ENCODE data around the gene CCDC188. TPM values are rescaled to one million over a fixed set of nuclear protein-coding genes. Genes with fewer than 3 reads are reported as not detected.
A peak's percentile ranks its signal among the peaks of the same experiment; 100 is the strongest.

CCDC188 gene
- total and polyA plus RNA-seq, 2 of the 13 experiments (the other 11 are each of a cell fraction or from before 2014, with no cell fraction given), result not detected

DNA sequence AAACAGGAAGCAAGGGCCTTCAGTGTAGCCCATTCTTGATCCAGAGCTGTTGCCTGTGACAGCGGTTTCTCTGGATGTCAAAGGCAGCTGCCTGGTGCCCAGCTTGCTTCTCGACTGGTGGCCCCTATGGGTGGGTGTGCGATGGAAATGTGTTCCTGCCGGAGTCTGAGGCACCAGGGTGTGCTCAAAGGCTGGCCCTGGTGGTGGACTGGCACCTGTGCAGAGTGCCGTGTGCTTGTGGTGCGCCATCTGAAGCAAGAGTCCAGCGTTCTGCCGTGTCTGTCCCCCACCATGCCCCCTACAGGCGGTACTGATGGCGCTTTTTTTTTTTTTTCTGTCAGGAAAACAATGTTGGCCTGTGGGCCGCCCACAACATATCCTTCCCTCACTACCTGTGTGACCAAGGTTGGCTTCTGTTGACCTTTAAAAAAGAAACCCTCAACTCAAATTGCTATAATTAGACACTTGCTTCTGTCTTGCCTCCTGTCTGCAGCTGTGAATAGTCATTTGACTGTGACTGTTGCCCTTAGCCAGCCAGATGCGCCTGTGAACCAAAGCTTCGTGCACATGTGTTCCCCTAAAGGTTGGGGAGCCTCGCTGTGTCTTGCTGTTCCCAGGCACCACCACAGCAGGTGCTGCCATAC lies 39.7 kb downstream of the CCDC188 start (continued):
- TF ChIP-seq, protein P1, sequence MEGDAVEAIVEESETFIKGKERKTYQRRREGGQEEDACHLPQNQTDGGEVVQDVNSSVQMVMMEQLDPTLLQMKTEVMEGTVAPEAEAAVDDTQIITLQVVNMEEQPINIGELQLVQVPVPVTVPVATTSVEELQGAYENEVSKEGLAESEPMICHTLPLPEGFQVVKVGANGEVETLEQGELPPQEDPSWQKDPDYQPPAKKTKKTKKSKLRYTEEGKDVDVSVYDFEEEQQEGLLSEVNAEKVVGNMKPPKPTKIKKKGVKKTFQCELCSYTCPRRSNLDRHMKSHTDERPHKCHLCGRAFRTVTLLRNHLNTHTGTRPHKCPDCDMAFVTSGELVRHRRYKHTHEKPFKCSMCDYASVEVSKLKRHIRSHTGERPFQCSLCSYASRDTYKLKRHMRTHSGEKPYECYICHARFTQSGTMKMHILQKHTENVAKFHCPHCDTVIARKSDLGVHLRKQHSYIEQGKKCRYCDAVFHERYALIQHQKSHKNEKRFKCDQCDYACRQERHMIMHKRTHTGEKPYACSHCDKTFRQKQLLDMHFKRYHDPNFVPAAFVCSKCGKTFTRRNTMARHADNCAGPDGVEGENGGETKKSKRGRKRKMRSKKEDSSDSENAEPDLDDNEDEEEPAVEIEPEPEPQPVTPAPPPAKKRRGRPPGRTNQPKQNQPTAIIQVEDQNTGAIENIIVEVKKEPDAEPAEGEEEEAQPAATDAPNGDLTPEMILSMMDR (CRISPR knock-in tag; IDR thresholded peaks at IDR 0.05), result peak; percentile 48
- TF ChIP-seq HNF4G (IDR thresholded peaks at IDR 0.05; ENCODE audit: borderline replicate concordance, low read depth, low read length) (peak; percentile 21; the same call in 1 of the 2 replicates), HNF4G (CRISPR knock-in tag; IDR thresholded peaks at IDR 0.05; ENCODE audit: borderline replicate concordance, low read depth) (no peak), PPARG (CRISPR knock-in tag; conservative IDR thresholded peaks at IDR 0.05) (no peak), ZNF496 (CRISPR knock-in tag; IDR thresholded peaks at IDR 0.05; ENCODE audit: insufficient replicate concordance) (no peak), RBM22 (optimal IDR thresholded peaks at IDR 0.05; ENCODE audit: low read length) (peak; percentile 93), ZNF652 (CRISPR knock-in tag; IDR thresholded peaks at IDR 0.05; ENCODE audit: borderline replicate concordance, low read depth) (no peak), EHMT2 (IDR thresholded peaks at IDR 0.05; ENCODE audit: borderline replicate concordance, low read depth, low read length) (no peak), GLI4 (CRISPR knock-in tag; IDR thresholded peaks at IDR 0.05; ENCODE audit: borderline replicate concordance) (no peak), POLR2A (IDR thresholded peaks at IDR 0.05; ENCODE audit: insufficient read depth in 1 of 2, low read depth in 2 of 2, low read length in 2 of 2) (peak in 1 of 2 experiments; percentile 62; a peak in 2 of 4 replicates), HNF1B (CRISPR knock-in tag; IDR thresholded peaks at IDR 0.05) (no peak), ZNF552 (CRISPR knock-in tag; IDR thresholded peaks at IDR 0.05; ENCODE audit: borderline replicate concordance) (no peak), HOXA3 (CRISPR knock-in tag; IDR thresholded peaks at IDR 0.05) (peak; percentile 43; the same call in 1 of the 2 replicates), ZNF703 (CRISPR knock-in tag; IDR thresholded peaks at IDR 0.05; ENCODE audit: borderline replicate concordance) (no peak), ZBTB46 (CRISPR knock-in tag; IDR thresholded peaks at IDR 0.05; ENCODE audit: borderline replicate concordance) (no peak), TCF7 (IDR thresholded peaks at IDR 0.05; ENCODE audit: low read depth) (no peak)
- TF ChIP-seq, protein P2, sequence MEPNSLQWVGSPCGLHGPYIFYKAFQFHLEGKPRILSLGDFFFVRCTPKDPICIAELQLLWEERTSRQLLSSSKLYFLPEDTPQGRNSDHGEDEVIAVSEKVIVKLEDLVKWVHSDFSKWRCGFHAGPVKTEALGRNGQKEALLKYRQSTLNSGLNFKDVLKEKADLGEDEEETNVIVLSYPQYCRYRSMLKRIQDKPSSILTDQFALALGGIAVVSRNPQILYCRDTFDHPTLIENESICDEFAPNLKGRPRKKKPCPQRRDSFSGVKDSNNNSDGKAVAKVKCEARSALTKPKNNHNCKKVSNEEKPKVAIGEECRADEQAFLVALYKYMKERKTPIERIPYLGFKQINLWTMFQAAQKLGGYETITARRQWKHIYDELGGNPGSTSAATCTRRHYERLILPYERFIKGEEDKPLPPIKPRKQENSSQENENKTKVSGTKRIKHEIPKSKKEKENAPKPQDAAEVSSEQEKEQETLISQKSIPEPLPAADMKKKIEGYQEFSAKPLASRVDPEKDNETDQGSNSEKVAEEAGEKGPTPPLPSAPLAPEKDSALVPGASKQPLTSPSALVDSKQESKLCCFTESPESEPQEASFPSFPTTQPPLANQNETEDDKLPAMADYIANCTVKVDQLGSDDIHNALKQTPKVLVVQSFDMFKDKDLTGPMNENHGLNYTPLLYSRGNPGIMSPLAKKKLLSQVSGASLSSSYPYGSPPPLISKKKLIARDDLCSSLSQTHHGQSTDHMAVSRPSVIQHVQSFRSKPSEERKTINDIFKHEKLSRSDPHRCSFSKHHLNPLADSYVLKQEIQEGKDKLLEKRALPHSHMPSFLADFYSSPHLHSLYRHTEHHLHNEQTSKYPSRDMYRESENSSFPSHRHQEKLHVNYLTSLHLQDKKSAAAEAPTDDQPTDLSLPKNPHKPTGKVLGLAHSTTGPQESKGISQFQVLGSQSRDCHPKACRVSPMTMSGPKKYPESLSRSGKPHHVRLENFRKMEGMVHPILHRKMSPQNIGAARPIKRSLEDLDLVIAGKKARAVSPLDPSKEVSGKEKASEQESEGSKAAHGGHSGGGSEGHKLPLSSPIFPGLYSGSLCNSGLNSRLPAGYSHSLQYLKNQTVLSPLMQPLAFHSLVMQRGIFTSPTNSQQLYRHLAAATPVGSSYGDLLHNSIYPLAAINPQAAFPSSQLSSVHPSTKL (CRISPR knock-in tag; IDR thresholded peaks at IDR 0.05), result no peak
